HUES6 (cell line): ENCODE data around the gene MS4A8.

Experiments
- H3K27ac ChIP-seq: 2 replicates; pipeline ENCODE4 v1.7.0; 2013; ENCODE audit warnings: low read depth, mild to moderate bottlenecking, low read length, inconsistent platforms
- H3K27me3 ChIP-seq: 2 replicates; pipeline ENCODE4 v1.6.1; 2013; ENCODE audit warnings: low read length; ENCODE audit not compliant: control insufficient read depth, insufficient read depth
- H3K36me3 ChIP-seq: 2 replicates; pipeline ENCODE4 v1.6.1; 2013; ENCODE audit warnings: low read length; ENCODE audit not compliant: control insufficient read depth, insufficient read depth
- H3K4me1 ChIP-seq: 2 replicates; pipeline ENCODE4 v1.6.1; 2013; ENCODE audit warnings: low read length; ENCODE audit not compliant: control insufficient read depth, insufficient read depth
- H3K4me3 ChIP-seq: 2 replicates; pipeline ENCODE4 v1.5.1; 2013; ENCODE audit warnings: low read depth, low read length
- H3K9ac ChIP-seq: one replicate; pipeline ENCODE4 v1.6.1; 2013; ENCODE audit warnings: mild to moderate bottlenecking, low read length
- H3K9me3 ChIP-seq: 2 replicates; pipeline ENCODE4 v1.6.1; 2013; ENCODE audit warnings: low read depth, low read length; ENCODE audit not compliant: control insufficient read depth, insufficient read depth

The MS4A8 gene

DNA sequence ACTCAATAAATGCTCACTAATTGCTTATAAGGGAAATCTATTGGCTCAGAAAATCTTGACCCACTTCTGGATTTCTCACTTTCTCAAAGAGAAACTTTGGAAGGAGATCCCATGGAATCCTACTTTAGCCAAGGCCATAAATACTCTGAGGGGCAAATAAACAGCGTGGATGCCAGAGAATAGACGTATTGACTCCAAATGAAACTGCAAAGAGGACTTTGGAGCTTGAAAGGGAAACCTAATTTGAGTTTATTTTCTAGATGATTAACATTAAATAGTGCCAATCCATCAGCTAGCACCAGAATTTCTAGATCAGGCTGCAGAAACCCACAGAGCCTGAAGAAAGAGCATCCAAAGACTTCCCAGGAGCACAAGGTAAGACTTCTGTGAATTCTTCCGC, 25.0 kb downstream of the MS4A8 start, which contains the start of gene MS4A18:
Gene MS4A18, plus strand, starts transcription at position 301 of the 400 bp plus-strand sequence.
- Histone ChIP-seq H3K27me3 (peaks cover 13% of the 10 kb centered on the region; the same call in 1 of the 2 replicates), H3K4me3 (no peak within 1 kb of the TSS), H3K36me3 (no peaks in the 10 kb centered on the region), H3K9me3 (no peaks in the 10 kb centered on the region), H3K4me1 (no peaks in the 10 kb centered on the region), H3K27ac (no peak within 1 kb of the TSS), H3K9ac (no peak within 1 kb of the TSS)

DNA sequence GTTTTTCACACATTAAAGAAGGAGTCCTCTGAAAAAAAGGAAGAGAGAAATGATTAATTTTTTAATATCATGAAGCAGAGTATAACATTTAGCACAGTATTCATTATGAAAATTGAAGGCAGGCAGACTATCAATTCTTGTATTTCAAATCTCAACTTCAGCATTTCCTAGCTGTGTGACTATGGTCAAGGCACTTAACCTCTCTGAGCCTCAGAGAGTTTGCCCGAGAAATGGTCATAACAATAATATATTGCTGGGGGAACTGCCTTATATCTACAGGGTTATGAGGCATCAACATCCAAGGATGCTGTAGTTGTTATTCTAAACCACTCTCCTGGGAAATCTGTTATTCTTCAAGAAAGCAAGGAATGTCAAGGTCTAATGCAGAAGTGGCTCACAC, 26.2 kb downstream of the MS4A8 start:
- Histone ChIP-seq H3K27ac (no peak overlapping the region), H3K9me3 (no peaks in the 10 kb centered on the region), H3K9ac (no peak overlapping the region), H3K36me3 (no peaks in the 10 kb centered on the region), H3K4me3 (no peak overlapping the region), H3K4me1 (no peaks in the 10 kb centered on the region), H3K27me3 (peaks cover 13% of the 10 kb centered on the region; the same call in 1 of the 2 replicates)

DNA sequence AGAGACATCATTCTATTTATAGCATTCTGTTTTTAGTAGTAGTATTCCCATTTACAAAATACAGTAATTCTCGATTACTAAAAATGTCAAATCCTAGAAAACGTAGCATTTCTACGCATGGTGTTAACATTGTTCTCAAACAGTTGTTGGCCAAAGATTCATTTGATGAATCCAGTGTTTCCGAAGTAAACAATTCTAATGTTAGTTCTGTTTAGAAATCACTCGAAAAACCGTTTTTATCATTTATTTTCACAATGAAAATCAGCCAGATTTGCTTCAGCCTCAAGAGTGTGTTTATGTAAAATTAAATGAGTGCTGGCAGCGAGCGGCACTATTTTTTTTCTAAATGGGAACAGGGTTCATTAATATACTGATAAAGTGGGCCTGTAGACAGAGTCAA, 32.2 kb downstream of the MS4A8 start:
- Histone ChIP-seq H3K4me1 (no peaks in the 10 kb centered on the region), H3K27me3 (peaks cover 6% of the 10 kb centered on the region; the same call in 1 of the 2 replicates), H3K27ac (no peak overlapping the region), H3K4me3 (no peak overlapping the region), H3K36me3 (no peaks in the 10 kb centered on the region), H3K9me3 (no peaks in the 10 kb centered on the region), H3K9ac (no peak overlapping the region)

DNA sequence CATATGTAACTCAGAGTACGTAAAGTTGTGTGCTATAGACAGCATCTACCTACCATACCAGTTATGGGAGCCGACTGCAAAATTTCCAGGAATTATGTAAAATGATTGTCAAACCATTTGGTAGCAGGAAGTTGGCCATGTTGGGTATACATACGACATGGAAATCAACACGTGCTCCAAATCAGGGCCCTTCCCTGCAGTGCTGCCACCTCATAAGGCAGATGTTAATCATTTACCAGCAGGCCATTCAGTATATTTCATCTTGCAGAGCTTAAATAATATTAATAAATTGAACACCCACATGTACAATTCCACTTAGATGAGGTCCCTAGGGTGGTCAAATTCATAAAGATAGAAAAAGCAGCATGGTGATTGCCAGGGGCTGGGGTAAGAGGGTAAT, 34.9 kb downstream of the MS4A8 start:
- Histone ChIP-seq H3K9ac (no peak overlapping the region), H3K36me3 (no peaks in the 10 kb centered on the region), H3K4me3 (no peak overlapping the region), H3K4me1 (no peaks in the 10 kb centered on the region), H3K27me3 (peaks cover 5% of the 10 kb centered on the region; the same call in 1 of the 2 replicates), H3K27ac (no peak overlapping the region), H3K9me3 (no peaks in the 10 kb centered on the region)

DNA sequence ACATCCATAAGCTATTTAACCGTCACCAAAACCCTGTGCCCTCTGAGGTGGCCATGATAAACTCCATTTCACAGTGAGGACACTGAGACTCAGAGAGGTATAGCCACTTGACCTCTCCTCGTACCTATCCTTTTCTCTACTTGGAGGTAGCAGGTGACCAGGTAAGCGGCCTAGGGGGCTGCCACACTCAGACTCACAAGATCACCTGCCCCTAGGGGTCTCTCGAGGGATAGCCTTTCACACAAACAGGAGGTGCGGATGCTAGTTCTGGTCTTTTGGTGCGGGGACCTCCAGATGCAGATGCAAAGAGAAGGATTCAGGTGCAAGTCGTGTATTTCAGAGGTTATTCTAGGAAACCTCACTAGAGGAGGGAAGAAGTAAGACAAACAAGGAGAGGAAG, 39.7 kb downstream of the MS4A8 start:
- H3K4me3 ChIP-seq, result no peak overlapping the region
- H3K27me3 ChIP-seq, result peaks cover 5% of the 10 kb centered on the region; the same call in 1 of the 2 replicates
- peaks cover 3% of the 10 kb centered on the region; the same call in 1 of the 2 replicates for H3K9me3 ChIP-seq
- H3K27ac ChIP-seq, result no peak overlapping the region
- H3K9ac ChIP-seq, result no peak overlapping the region
- no peaks in the 10 kb centered on the region for H3K4me1 ChIP-seq
- no peaks in the 10 kb centered on the region for H3K36me3 ChIP-seq

- H3K27ac ChIP-seq, result no peak overlapping the region
- H3K36me3 ChIP-seq, result no peaks in the 10 kb centered on the region
- H3K4me3 ChIP-seq, result no peak overlapping the region
- H3K9ac ChIP-seq, result no peak overlapping the region
- H3K9me3 ChIP-seq, result peaks cover 3% of the 10 kb centered on the region; the same call in 1 of the 2 replicates
- no peaks in the 10 kb centered on the region for H3K4me1 ChIP-seq
- H3K27me3 ChIP-seq, result peaks cover 5% of the 10 kb centered on the region; the same call in 1 of the 2 replicates
Observed at GRCh38 chr11:60740573-60740972, 41.2 kb downstream of the MS4A8 start.

DNA sequence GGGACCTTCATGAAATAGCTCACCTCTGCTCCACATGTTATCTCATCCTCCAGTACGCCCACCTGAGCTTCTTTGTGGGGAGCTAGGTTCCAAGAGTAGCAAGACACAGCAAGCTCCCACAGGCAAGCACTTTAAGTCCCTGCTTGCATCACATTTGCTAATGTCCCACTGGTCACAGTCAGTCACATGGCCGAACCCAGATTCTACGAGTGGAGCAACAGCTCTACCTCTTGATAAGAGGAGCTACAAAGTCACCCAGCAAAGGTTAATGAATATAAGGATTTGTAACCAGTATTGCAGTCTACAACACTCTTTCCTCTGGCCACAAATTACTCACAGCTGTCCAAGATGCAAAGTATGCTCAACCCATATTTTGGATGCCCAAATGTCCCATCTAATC, 42.0 kb downstream of the MS4A8 start:
- H3K27ac ChIP-seq, result no peak overlapping the region
- H3K36me3 ChIP-seq, result no peaks in the 10 kb centered on the region
- no peaks in the 10 kb centered on the region for H3K4me1 ChIP-seq
- peaks cover 3% of the 10 kb centered on the region; the same call in 1 of the 2 replicates for H3K9me3 ChIP-seq
- no peak overlapping the region for H3K4me3 ChIP-seq
- no peak overlapping the region for H3K9ac ChIP-seq
- peaks cover 5% of the 10 kb centered on the region; the same call in 1 of the 2 replicates for H3K27me3 ChIP-seq

- no peaks in the 10 kb centered on the region for H3K4me1 ChIP-seq
- no peak overlapping the region for H3K9ac ChIP-seq
- H3K4me3 ChIP-seq, result no peak overlapping the region
- peaks cover 3% of the 10 kb centered on the region; the same call in 1 of the 2 replicates for H3K9me3 ChIP-seq
- H3K27ac ChIP-seq, result no peak overlapping the region
- H3K27me3 ChIP-seq, result peaks cover 3% of the 10 kb centered on the region; the same call in 1 of the 2 replicates
- no peaks in the 10 kb centered on the region for H3K36me3 ChIP-seq
Observed at GRCh38 chr11:60743058-60743457, 43.6 kb downstream of the MS4A8 start.

- Histone ChIP-seq H3K4me3 (no peak overlapping the region), H3K4me1 (no peaks in the 10 kb centered on the region), H3K9ac (no peak overlapping the region), H3K27me3 (no peaks in the 10 kb centered on the region), H3K9me3 (peaks cover 3% of the 10 kb centered on the region; the same call in 1 of the 2 replicates), H3K27ac (no peak overlapping the region), H3K36me3 (no peaks in the 10 kb centered on the region)
Observed at GRCh38 chr11:60744114-60744513, 44.7 kb downstream of the MS4A8 start.

GRCh38 chr11:60747359-60747873, 48.0 kb downstream of the MS4A8 start:
- H3K9ac ChIP-seq, result no peak overlapping the region
- no peaks in the 10 kb centered on the region; the same call in 1 of the 2 replicates for H3K9me3 ChIP-seq
- no peak overlapping the region for H3K27ac ChIP-seq
- no peaks in the 10 kb centered on the region for H3K4me1 ChIP-seq
- H3K4me3 ChIP-seq, result no peak overlapping the region
- no peaks in the 10 kb centered on the region for H3K36me3 ChIP-seq
- peaks cover 4% of the 10 kb centered on the region; the same call in 1 of the 2 replicates for H3K27me3 ChIP-seq

DNA sequence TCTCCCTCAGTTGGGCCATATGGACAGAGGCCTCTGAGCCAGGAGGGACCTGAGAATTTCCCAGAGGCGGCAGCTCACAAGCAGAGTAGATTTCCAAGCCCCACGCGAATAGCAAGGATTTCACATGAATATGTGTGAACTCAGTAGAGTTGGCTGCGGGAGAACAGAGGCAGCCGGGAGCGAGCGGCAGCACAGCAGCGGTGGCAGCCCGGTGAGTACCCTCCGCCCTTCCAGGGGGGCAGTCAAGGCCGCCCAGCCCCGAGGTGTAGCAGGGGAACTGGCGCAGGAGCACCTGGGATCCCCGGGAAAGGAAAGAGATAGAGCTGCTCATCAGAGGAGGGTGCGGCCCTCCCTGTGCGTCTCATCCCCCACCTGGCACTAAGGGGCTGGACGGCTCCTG, 48.8 kb downstream of the MS4A8 start:
- no peak overlapping the region for H3K9ac ChIP-seq
- no peak overlapping the region for H3K4me3 ChIP-seq
- H3K27me3 ChIP-seq, result peaks cover 4% of the 10 kb centered on the region; the same call in 1 of the 2 replicates
- H3K9me3 ChIP-seq, result no peaks in the 10 kb centered on the region; the same call in 1 of the 2 replicates
- H3K4me1 ChIP-seq, result no peaks in the 10 kb centered on the region
- no peak overlapping the region for H3K27ac ChIP-seq
- H3K36me3 ChIP-seq, result no peaks in the 10 kb centered on the region
